Measurements from ENCODE around the gene ERRFI1. TPM values are rescaled to one million over a fixed set of nuclear protein-coding genes. Genes with fewer than 3 reads are reported as not detected.
A peak's percentile ranks its signal among the peaks of the same experiment; 100 is the strongest.

The ERRFI1 gene
- total and polyA plus RNA-seq, 5 donors = 9.8 to 16.9 (median 14.1) TPM

GRCh38 chr1:8002921-8003320 lies 23.2 kb downstream of the ERRFI1 start:
- 95% methylated on average over 4 of the region's 4 CpGs for WGBS
- no peak for DNase-seq
- H3K9me3 ChIP-seq (ENCODE audit: control insufficient read depth, low read length) = no peaks in the 10 kb centered on the region
- no peak overlapping the region for H3K4me3 ChIP-seq (ENCODE audit: low read length)
- no peak overlapping the region for H3K27ac ChIP-seq (ENCODE audit: low read length)
- intact Hi-C loops (cut with DNase I) = no loop called here
- H3K4me1 ChIP-seq (ENCODE audit: control insufficient read depth, insufficient read depth, low read length) = peaks cover 12% of the 10 kb centered on the region
- no peaks in the 10 kb centered on the region for H3K27me3 ChIP-seq (ENCODE audit: control insufficient read depth, insufficient read depth)
- ATAC-seq = no peak

GRCh38 chr1:8002329-8002910 lies 23.7 kb downstream of the ERRFI1 start:
- WGBS = 98% methylated on average over 6 of the region's 6 CpGs
- Histone ChIP-seq H3K4me1 (ENCODE audit: control insufficient read depth, insufficient read depth, low read length) (peaks cover 12% of the 10 kb centered on the region), H3K27me3 (ENCODE audit: control insufficient read depth, insufficient read depth) (no peaks in the 10 kb centered on the region), H3K9me3 (ENCODE audit: control insufficient read depth, low read length) (no peaks in the 10 kb centered on the region), H3K4me3 (ENCODE audit: low read length) (no peak overlapping the region), H3K27ac (ENCODE audit: low read length) (no peak overlapping the region)
- DNase-seq = no peak
- intact Hi-C loops (cut with DNase I) = no loop called here
- ATAC-seq = no peak

- no peak overlapping the region for H3K4me3 ChIP-seq (ENCODE audit: low read length)
- no peaks in the 10 kb centered on the region for H3K9me3 ChIP-seq (ENCODE audit: control insufficient read depth, low read length)
- no peaks in the 10 kb centered on the region for H3K27me3 ChIP-seq (ENCODE audit: control insufficient read depth, insufficient read depth)
- no peak overlapping the region for H3K27ac ChIP-seq (ENCODE audit: low read length)
- ATAC-seq = no peak
- H3K4me1 ChIP-seq (ENCODE audit: control insufficient read depth, insufficient read depth, low read length) = no peaks in the 10 kb centered on the region
- no peak for DNase-seq
- WGBS = 98% methylated on average over 5 of the region's 5 CpGs
- intact Hi-C loops (cut with DNase I) = no loop called here
Measured at GRCh38 chr1:7995437-7995836, 30.7 kb downstream of the ERRFI1 start.

- no peak overlapping the region for H3K4me3 ChIP-seq (ENCODE audit: low read length)
- no peaks in the 10 kb centered on the region for H3K9me3 ChIP-seq (ENCODE audit: control insufficient read depth, low read length)
- H3K27me3 ChIP-seq (ENCODE audit: control insufficient read depth, insufficient read depth) = no peaks in the 10 kb centered on the region
- H3K4me1 ChIP-seq (ENCODE audit: control insufficient read depth, insufficient read depth, low read length) = no peaks in the 10 kb centered on the region
- no peak for ATAC-seq
- intact Hi-C loops (cut with DNase I) = no loop called here
- no peak overlapping the region for H3K27ac ChIP-seq (ENCODE audit: low read length)
- no peak for DNase-seq
- 95% methylated on average over 1 of the region's 1 CpG for WGBS
Measured at GRCh38 chr1:7994827-7995226, 31.3 kb downstream of the ERRFI1 start.

GRCh38 chr1:7993593-7994479 lies 32.3 kb downstream of the ERRFI1 start:
- intact Hi-C loops (cut with DNase I) = no loop called here
- Histone ChIP-seq H3K9me3 (ENCODE audit: control insufficient read depth, low read length) (no peaks in the 10 kb centered on the region), H3K4me3 (ENCODE audit: low read length) (no peak overlapping the region), H3K27ac (ENCODE audit: low read length) (no peak overlapping the region), H3K4me1 (ENCODE audit: control insufficient read depth, insufficient read depth, low read length) (no peaks in the 10 kb centered on the region), H3K27me3 (ENCODE audit: control insufficient read depth, insufficient read depth) (no peaks in the 10 kb centered on the region)
- 90% methylated on average over 19 of the region's 19 CpGs for WGBS
- DNase-seq = no peak
- no peak for ATAC-seq

GRCh38 chr1:7992885-7993284 lies 33.2 kb downstream of the ERRFI1 start:
- Histone ChIP-seq H3K27me3 (ENCODE audit: control insufficient read depth, insufficient read depth) (no peaks in the 10 kb centered on the region), H3K4me3 (ENCODE audit: low read length) (no peak overlapping the region), H3K9me3 (ENCODE audit: control insufficient read depth, low read length) (no peaks in the 10 kb centered on the region), H3K27ac (ENCODE audit: low read length) (no peak overlapping the region), H3K4me1 (ENCODE audit: control insufficient read depth, insufficient read depth, low read length) (no peaks in the 10 kb centered on the region)
- DNase-seq = no peak
- ATAC-seq = no peak
- 97% methylated on average over 4 of the region's 4 CpGs for WGBS
- intact Hi-C loops (cut with DNase I) = no loop called here

- Histone ChIP-seq H3K9me3 (ENCODE audit: control insufficient read depth, low read length) (no peaks in the 10 kb centered on the region), H3K27ac (ENCODE audit: low read length) (no peak overlapping the region), H3K27me3 (ENCODE audit: control insufficient read depth, insufficient read depth) (no peaks in the 10 kb centered on the region), H3K4me3 (ENCODE audit: low read length) (no peak overlapping the region), H3K4me1 (ENCODE audit: control insufficient read depth, insufficient read depth, low read length) (no peaks in the 10 kb centered on the region)
- intact Hi-C loops (cut with DNase I) = no loop called here
- 93% methylated on average over 18 of the region's 18 CpGs for WGBS
- DNase-seq (no peak), ATAC-seq (no peak)
Measured at GRCh38 chr1:7991504-7992440, 34.3 kb downstream of the ERRFI1 start.

GRCh38 chr1:7989762-7990428 lies 36.2 kb downstream of the ERRFI1 start:
- H3K27ac ChIP-seq (ENCODE audit: low read length) = no peak overlapping the region
- WGBS = 61% methylated on average over 2 of the region's 2 CpGs
- DNase-seq (peak; percentile 48 to 80 (median 64)), ATAC-seq (peak; percentile 67 to 85)
- H3K4me1 ChIP-seq (ENCODE audit: control insufficient read depth, insufficient read depth, low read length) = no peaks in the 10 kb centered on the region
- no peak overlapping the region for H3K4me3 ChIP-seq (ENCODE audit: low read length)
- H3K9me3 ChIP-seq (ENCODE audit: control insufficient read depth, low read length) = no peaks in the 10 kb centered on the region
- no peaks in the 10 kb centered on the region for H3K27me3 ChIP-seq (ENCODE audit: control insufficient read depth, insufficient read depth)
- intact Hi-C loops (cut with DNase I) = loop anchor here in 3 of 4 donors (10.0 kb wide), 1 partner anchor 325 kb away; the partner anchor contains the start of gene SLC45A1 (in 3 of the 3)

- 74% methylated on average over 1 of the region's 1 CpG for WGBS
- DNase-seq = no peak
- Histone ChIP-seq H3K9me3 (ENCODE audit: control insufficient read depth, low read length) (no peaks in the 10 kb centered on the region), H3K4me1 (ENCODE audit: control insufficient read depth, insufficient read depth, low read length) (no peaks in the 10 kb centered on the region), H3K27ac (ENCODE audit: low read length) (no peak overlapping the region), H3K27me3 (ENCODE audit: control insufficient read depth, insufficient read depth) (no peaks in the 10 kb centered on the region), H3K4me3 (ENCODE audit: low read length) (no peak overlapping the region)
- no peak for ATAC-seq
- intact Hi-C loops (cut with DNase I) = loop anchor here in 3 of 4 donors (10.0 kb wide), 1 partner anchor 326 kb away; the partner anchor contains the start of gene SLC45A1 (in 3 of the 3)
Measured at GRCh38 chr1:7988576-7988975, 37.5 kb downstream of the ERRFI1 start.

GRCh38 chr1:7987528-7987927 lies 38.6 kb downstream of the ERRFI1 start:
- ATAC-seq (no peak), DNase-seq (no peak)
- Histone ChIP-seq H3K27ac (ENCODE audit: low read length) (no peak overlapping the region), H3K27me3 (ENCODE audit: control insufficient read depth, insufficient read depth) (no peaks in the 10 kb centered on the region), H3K9me3 (ENCODE audit: control insufficient read depth, low read length) (no peaks in the 10 kb centered on the region), H3K4me1 (ENCODE audit: control insufficient read depth, insufficient read depth, low read length) (peaks cover under 1% of the 10 kb centered on the region), H3K4me3 (ENCODE audit: low read length) (no peak overlapping the region)
- WGBS = 97% methylated on average over 7 of the region's 7 CpGs
- intact Hi-C loops (cut with DNase I) = loop anchor here in 3 of 4 donors (10.0 kb wide), 1 partner anchor 327 kb away; the partner anchor contains the start of gene SLC45A1 (in 3 of the 3)

Data from right cardiac atrium (tissue), 5 donors.